Memory B cell (primary cell): ENCODE data around the gene KRT74.

Experiments
- ATAC-seq: fragments of 150-1000 bp; cut with Tn5 transposase; 2 replicates; pipeline ENCODE4 v1.10.0; 2021; ENCODE audit warnings: low read depth, mild to moderate bottlenecking, moderate library complexity
- DNase-seq, 2 donors: peaks; one replicate each; pipeline ENCODE4 v3.0.0; 2022; ENCODE audit warnings: low spot score in 2 of 2
- H3K27ac Mint-ChIP-seq: one replicate; pipeline ENCODE4 v1.8.0; 2022; ENCODE audit warnings: mild to moderate bottlenecking, moderate library complexity, mixed read lengths
- H3K27me3 Mint-ChIP-seq: one replicate; pipeline ENCODE4 v1.8.0; 2022; ENCODE audit warnings: mixed read lengths
- H3K36me3 Mint-ChIP-seq: one replicate; pipeline ENCODE4 v1.8.0; 2022; ENCODE audit warnings: mild to moderate bottlenecking, mixed read lengths
- H3K4me1 Mint-ChIP-seq: one replicate; pipeline ENCODE4 v1.8.0; 2022; ENCODE audit warnings: mixed read lengths
- H3K4me3 Mint-ChIP-seq: one replicate; pipeline ENCODE4 v1.8.0; 2022; ENCODE audit warnings: mild to moderate bottlenecking, moderate library complexity, mixed read lengths
- H3K9me3 Mint-ChIP-seq: one replicate; pipeline ENCODE4 v1.8.0; 2022; ENCODE audit warnings: mixed read lengths

The KRT74 gene

GRCh38 chr12:52522346-52523011, 51.2 kb downstream of the KRT74 start:
- DNase-seq = no peak
- peaks cover 2% of the 10 kb centered on the region for H3K27me3 Mint-ChIP-seq
- no peaks in the 10 kb centered on the region for H3K36me3 Mint-ChIP-seq
- ATAC-seq = no peak
- H3K4me3 Mint-ChIP-seq = no peak overlapping the region
- H3K4me1 Mint-ChIP-seq = no peaks in the 10 kb centered on the region
- H3K27ac Mint-ChIP-seq = no peak overlapping the region
- H3K9me3 Mint-ChIP-seq = no peaks in the 10 kb centered on the region

GRCh38 chr12:52521568-52522266, 51.9 kb downstream of the KRT74 start:
- H3K27ac Mint-ChIP-seq = no peak overlapping the region
- peaks cover 2% of the 10 kb centered on the region for H3K27me3 Mint-ChIP-seq
- no peaks in the 10 kb centered on the region for H3K4me1 Mint-ChIP-seq
- DNase-seq (no peak), ATAC-seq (no peak)
- no peak overlapping the region for H3K4me3 Mint-ChIP-seq
- no peaks in the 10 kb centered on the region for H3K9me3 Mint-ChIP-seq
- H3K36me3 Mint-ChIP-seq = no peaks in the 10 kb centered on the region

GRCh38 chr12:52521175-52521567, 52.5 kb downstream of the KRT74 start:
- Mint-ChIP-seq H3K27me3 (peaks cover 2% of the 10 kb centered on the region), H3K36me3 (no peaks in the 10 kb centered on the region), H3K4me3 (no peak overlapping the region), H3K9me3 (no peaks in the 10 kb centered on the region), H3K27ac (no peak overlapping the region), H3K4me1 (no peaks in the 10 kb centered on the region)
- no peak for ATAC-seq
- DNase-seq = no peak

GRCh38 chr12:52519826-52520662, 53.6 kb downstream of the KRT74 start, which contains the start of gene KRT5:
TSS of gene KRT5 (minus strand) at chr12:52520394. CDS start at chr12:52520296, 98 bp downstream.
- no peaks in the 10 kb centered on the region for H3K9me3 Mint-ChIP-seq
- no peak within 1 kb of the TSS for H3K4me3 Mint-ChIP-seq
- no peak within 1 kb of the TSS for H3K27ac Mint-ChIP-seq
- ATAC-seq = no peak
- H3K27me3 Mint-ChIP-seq = peaks cover 2% of the 10 kb centered on the region
- H3K36me3 Mint-ChIP-seq = no peaks in the 10 kb centered on the region
- no peak for DNase-seq
- H3K4me1 Mint-ChIP-seq = no peaks in the 10 kb centered on the region

- Mint-ChIP-seq H3K27me3 (peaks cover 2% of the 10 kb centered on the region), H3K36me3 (no peaks in the 10 kb centered on the region), H3K9me3 (no peaks in the 10 kb centered on the region), H3K4me3 (no peak overlapping the region), H3K27ac (no peak overlapping the region), H3K4me1 (no peaks in the 10 kb centered on the region)
- DNase-seq = no peak
- no peak for ATAC-seq
Measured at GRCh38 chr12:52519387-52519703, 54.3 kb downstream of the KRT74 start.

GRCh38 chr12:52518574-52519386, 54.9 kb downstream of the KRT74 start:
- H3K27ac Mint-ChIP-seq = no peak overlapping the region
- ATAC-seq = no peak
- H3K9me3 Mint-ChIP-seq = no peaks in the 10 kb centered on the region
- no peaks in the 10 kb centered on the region for H3K4me1 Mint-ChIP-seq
- no peak for DNase-seq
- H3K4me3 Mint-ChIP-seq = no peak overlapping the region
- peaks cover 2% of the 10 kb centered on the region for H3K27me3 Mint-ChIP-seq
- H3K36me3 Mint-ChIP-seq = no peaks in the 10 kb centered on the region

DNA sequence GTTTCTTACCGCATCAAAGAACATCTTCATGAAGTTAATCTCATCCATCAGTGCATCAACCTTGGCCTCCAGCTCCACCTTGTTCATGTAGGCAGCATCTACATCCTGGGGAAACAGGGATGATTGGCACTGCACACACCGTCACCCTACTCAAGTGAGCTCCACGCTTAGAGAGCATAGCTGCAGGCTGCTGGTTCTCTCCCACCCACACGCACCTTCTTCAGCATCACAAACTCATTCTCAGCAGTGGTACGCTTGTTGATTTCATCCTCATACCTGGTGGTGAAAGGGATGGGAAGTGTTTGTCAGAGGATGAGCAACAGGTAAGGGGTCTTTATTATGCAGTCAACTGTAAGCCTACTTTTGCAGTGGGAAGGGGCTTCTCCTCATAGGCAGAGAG, 55.8 kb downstream of the KRT74 start:
- Mint-ChIP-seq H3K9me3 (no peaks in the 10 kb centered on the region), H3K27me3 (peaks cover 2% of the 10 kb centered on the region), H3K4me1 (no peaks in the 10 kb centered on the region), H3K4me3 (no peak overlapping the region), H3K27ac (no peak overlapping the region), H3K36me3 (no peaks in the 10 kb centered on the region)
- DNase-seq = no peak
- no peak for ATAC-seq

GRCh38 chr12:52517005-52517835, 56.4 kb downstream of the KRT74 start:
- Mint-ChIP-seq H3K27me3 (peaks cover 2% of the 10 kb centered on the region), H3K36me3 (no peaks in the 10 kb centered on the region), H3K27ac (no peak overlapping the region), H3K4me3 (no peak overlapping the region), H3K4me1 (no peaks in the 10 kb centered on the region), H3K9me3 (no peaks in the 10 kb centered on the region)
- DNase-seq (no peak), ATAC-seq (no peak)

- peaks cover 3% of the 10 kb centered on the region for H3K27me3 Mint-ChIP-seq
- no peaks in the 10 kb centered on the region for H3K36me3 Mint-ChIP-seq
- H3K27ac Mint-ChIP-seq = no peak overlapping the region
- no peak overlapping the region for H3K4me3 Mint-ChIP-seq
- no peak for DNase-seq
- no peaks in the 10 kb centered on the region for H3K4me1 Mint-ChIP-seq
- H3K9me3 Mint-ChIP-seq = peaks cover 4% of the 10 kb centered on the region
- ATAC-seq = no peak
Measured at GRCh38 chr12:52515927-52516831, 57.5 kb downstream of the KRT74 start.
